Pancreas (tissue), 10 donors: ENCODE data around the gene DDX20. TPM values are rescaled to one million over a fixed set of nuclear protein-coding genes. Genes with fewer than 3 reads are reported as not detected.

Experiments used
- ATAC-seq, 4 donors: fragments of 200-7000 bp; cut with Tn5 transposase; one replicate each; pipeline versions ENCODE4 v1.8.0 to v1.9.1; 2020; ENCODE audit warnings: mild to moderate bottlenecking in 4 of 4, moderate library complexity in 4 of 4
- DNase-seq, 6 donors: peaks; one replicate each; pipeline ENCODE4 v3.0.0-alpha.2; 2020
- FAIRE-seq: peaks from 2 replicates; lab custom pipeline; 2012; peaks lifted over from hg19 to GRCh38; lab: Jason Lieb, UNC
- H3K27ac ChIP-seq, 4 donors: fragments of 200-600 bp; sonication (generic); 1 replicate in 3 of 4; 2 replicates in 1 of 4; pipeline versions ENCODE4 v1.5.0 to v1.8.0; 2020
- H3K27me3 ChIP-seq, 4 donors: fragments of 200-600 bp; one replicate each; pipeline ENCODE4 v1.8.0; 2021
- H3K36me3 ChIP-seq, 3 donors: fragments of 200-600 bp; sonication (generic) in 1 of 3; one replicate each; pipeline versions ENCODE4 v1.5.0 to v1.8.0; 2020 to 2021
- H3K4me1 ChIP-seq, 3 donors: fragments of 200-600 bp; one replicate each; pipeline ENCODE4 v1.8.0; 2021
- H3K4me3 ChIP-seq, 4 donors: fragments of 200-600 bp; sonication (generic) in 2 of 4; one replicate each; pipeline versions ENCODE4 v1.5.0 to v1.8.0; 2020 to 2021
- H3K9me3 ChIP-seq, 4 donors: fragments of 200-600 bp; one replicate each; pipeline ENCODE4 v1.8.0; 2021
- CTCF ChIP-seq, 4 donors: fragments of 200-600 bp; sonication (generic) in 3 of 4; IDR thresholded peaks; one replicate each; pipeline versions ENCODE4 v1.5.0 to v1.8.0; 2021; ENCODE audit warnings: antibody characterized with exemption in 4 of 4
- WGBS, 2 donors: extraction: QIAGEN DNeasy Blood & Tissue Kit; methylation state at CpG; one replicate each; pipeline ENCODE4 v1.1.7; 2013; 5-methylcytosine and 5-hydroxymethylcytosine counted together
- intact Hi-C, 3 donors: fragments of 100-400 bp; cut with DNase I; formaldehyde crosslinking; loops; one replicate each; pipeline versions ENCODE4 v1.11.1 to v1.14.2; 2022
- polyA plus RNA-seq, 2 donors: library from polyadenylated mRNA; stranded (reverse); fragments of 200-250 nt; gene quantifications; one replicate each; pipeline ENCODE4 v1.2.3, GENCODE V29; 2013
- total RNA-seq, 6 donors: library from RNA; stranded (reverse); fragmentation: NEBNext Ultra II Directional in 4 of 6; extraction: Animal tissue kit (Norgen Biotek cat#: 25700) in 4 of 6; gene quantifications; one replicate each; pipeline versions ENCODE4 v1.2.1 to v1.2.4, GENCODE V29; 2021 to 2023
- donor health status: healthy with polysubstance abuse.
- donor health status: DM: no; HTN: no; CAD: no; lungs with moderate emphysema.
- donor health status: DM: no; HTN: no; CAD: no.
- donor health status: control.
- donor health status: control.
- donor health status: Bipolar disorder and iron deficiency.
- donor health status: DM: yes; HTN: yes; CAD: no.
- donor health status: DM: no; HTN: no; CAD: no.
- donor health status: DM: no; HTN: no; CAD: no.
- donor health status: DM: yes; HTN: yes; CAD: no.

Gene DDX20
- total and polyA plus RNA-seq, 8 donors, result 2.4 to 6.8 (median 4.3) TPM

DNA sequence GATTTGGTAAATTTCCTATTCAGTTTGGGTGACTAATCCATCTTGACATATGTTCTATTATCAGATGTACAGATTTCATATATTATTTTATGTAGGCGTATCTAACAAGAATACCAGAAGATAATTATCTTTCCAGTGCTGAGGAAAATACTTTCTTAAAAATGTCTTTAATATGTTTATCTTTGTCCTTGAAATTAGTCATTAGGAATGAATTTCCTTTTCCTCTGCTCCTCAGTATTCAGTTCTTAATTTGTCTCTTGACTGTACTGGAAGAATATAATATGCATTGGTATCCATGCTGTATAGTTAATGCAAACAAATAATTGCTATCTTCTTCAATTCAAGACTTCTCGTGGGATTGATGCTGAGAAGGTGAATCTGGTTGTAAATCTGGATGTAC is 6.6 kb downstream of the DDX20 start:
- TF ChIP-seq CTCF (IDR thresholded peaks at IDR 0.05), result no peak
- Histone ChIP-seq H3K4me1 (peaks cover 0 to under 1% (median 0%) of the 10 kb centered on the region in 3 donors), H3K9me3 (no peaks in the 10 kb centered on the region), H3K27ac (no peak overlapping the region), H3K27me3 (no peaks in the 10 kb centered on the region), H3K36me3 (peaks cover 0 to 25% (median 15%) of the 10 kb centered on the region in 3 donors), H3K4me3 (no peak overlapping the region)
- no peak for ATAC-seq
- FAIRE-seq, result no peak
- DNase-seq, result no peak
- intact Hi-C loops, result loop anchor here in 2 of 3 donors (10.0 kb wide), 2 partner anchors 258 to 538 kb away; partner anchors contain the start of genes ADORA3 (in 1 of the 2), CHI3L2 (in 1 of the 2) and TMIGD3 (in 1 of the 2)
- 92 to 93% methylated on average over 2 of the region's 2 CpGs for WGBS, 2 donors

DNA sequence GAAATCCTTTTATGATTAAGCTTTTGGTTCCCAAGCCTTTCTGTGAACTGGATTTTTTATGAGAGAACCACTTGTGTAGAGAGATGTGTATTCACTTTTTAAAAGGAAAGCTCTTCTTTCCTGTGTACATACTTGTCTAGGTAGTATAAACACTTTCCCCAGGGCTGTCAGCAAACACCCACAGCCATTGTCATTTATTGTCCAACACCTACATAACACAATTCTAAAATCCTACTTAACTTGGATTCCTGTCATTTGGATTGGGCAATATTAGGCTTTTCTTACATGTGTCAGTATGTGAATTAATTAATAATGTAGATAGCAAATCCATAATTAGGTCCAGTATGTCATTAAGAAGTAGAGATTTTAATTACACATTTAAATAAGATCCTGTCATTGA is 12.3 kb downstream of the DDX20 start:
- ATAC-seq (no peak), DNase-seq (no peak), FAIRE-seq (no peak)
- no peaks in the 10 kb centered on the region for H3K27me3 ChIP-seq
- no peak overlapping the region for H3K4me3 ChIP-seq
- H3K36me3 ChIP-seq, result peaks cover 0 to 18% (median 8%) of the 10 kb centered on the region in 3 donors
- H3K27ac ChIP-seq, result no peak overlapping the region
- H3K9me3 ChIP-seq, result no peaks in the 10 kb centered on the region
- peaks cover 0 to 6% (median 0%) of the 10 kb centered on the region in 3 donors for H3K4me1 ChIP-seq
- no peak for TF ChIP-seq CTCF (IDR thresholded peaks at IDR 0.05)
- intact Hi-C loops, result loop anchor here in 2 of 3 donors (10.0 kb wide), 2 partner anchors 263 to 543 kb away; partner anchors contain the start of genes ADORA3 (in 1 of the 2), CHI3L2 (in 1 of the 2) and TMIGD3 (in 1 of the 2)

- FAIRE-seq (no peak), ATAC-seq (peak in 1 of 4 donors; percentile 22), DNase-seq (no peak)
- intact Hi-C loops, result loop anchor here in 2 of 3 donors (10.0 kb wide), 2 partner anchors 264 to 544 kb away; partner anchors contain the start of genes ADORA3 (in 1 of the 2), CHI3L2 (in 1 of the 2) and TMIGD3 (in 1 of the 2)
- Histone ChIP-seq H3K9me3 (no peaks in the 10 kb centered on the region), H3K4me1 (peaks cover 0 to 6% (median 0%) of the 10 kb centered on the region in 3 donors), H3K27me3 (no peaks in the 10 kb centered on the region), H3K4me3 (no peak overlapping the region), H3K36me3 (peaks cover 0 to 13% (median 2%) of the 10 kb centered on the region in 3 donors), H3K27ac (no peak overlapping the region)
- no peak for TF ChIP-seq CTCF (IDR thresholded peaks at IDR 0.05)
Observed at GRCh38 chr1:111768625-111769024, 12.9 kb downstream of the DDX20 start.

DNA sequence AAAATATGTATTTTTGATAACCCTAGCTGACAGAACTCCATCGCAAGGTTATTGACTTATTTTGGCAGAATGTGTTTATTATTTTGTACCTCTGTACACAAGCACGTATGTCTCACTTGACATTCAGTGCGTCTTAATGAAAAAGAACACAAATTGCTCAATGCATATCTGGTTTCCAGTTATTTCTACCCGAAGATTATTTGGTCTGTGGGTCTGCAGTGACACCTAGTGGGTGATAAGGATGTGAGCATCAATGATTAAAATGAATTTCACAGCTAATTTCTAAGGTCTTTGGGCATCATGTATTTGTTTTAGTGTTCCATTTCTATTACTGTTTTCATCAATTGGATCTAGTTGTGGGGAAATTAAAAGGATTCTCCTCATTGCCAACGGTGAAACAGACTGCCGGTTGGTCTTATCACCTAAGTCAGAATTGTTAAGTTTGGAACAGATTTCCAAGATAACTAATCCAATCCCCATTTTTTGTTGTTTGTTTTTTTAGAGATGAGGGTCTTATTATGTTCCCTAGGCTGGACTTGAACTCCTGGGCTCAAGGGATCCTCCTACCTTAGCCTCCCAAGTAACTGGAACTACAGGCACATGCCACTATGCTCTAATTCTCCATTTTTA is 13.9 kb downstream of the DDX20 start:
- intact Hi-C loops, result loop anchor here in 2 of 3 donors (10.0 kb wide), 3 partner anchors 265 to 545 kb away; partner anchors contain the start of genes ADORA3 (in 1 of the 2), CHI3L2 (in 1 of the 2) and TMIGD3 (in 1 of the 2)
- peak; percentile 88 for FAIRE-seq

More for the DNA sequence above, 13.9 kb downstream of the DDX20 start:
- peak; percentile 37 to 79 (median 66) for TF ChIP-seq CTCF (IDR thresholded peaks at IDR 0.05)
- 9 to 15% methylated on average over 6 of the region's 6 CpGs for WGBS, 2 donors
- no peaks in the 10 kb centered on the region for H3K9me3 ChIP-seq
- H3K27ac ChIP-seq, result no peak overlapping the region
- no peaks in the 10 kb centered on the region for H3K27me3 ChIP-seq
- ATAC-seq (peak; percentile 81 to 91 (median 89)), DNase-seq (peak in 2 of 6 donors; percentile 18 to 34)
- H3K4me1 ChIP-seq, result peaks cover 0 to 6% (median 0%) of the 10 kb centered on the region in 3 donors
- no peak overlapping the region for H3K4me3 ChIP-seq
- H3K36me3 ChIP-seq, result peaks cover 0 to 13% (median 0%) of the 10 kb centered on the region in 3 donors
